Measurements from ENCODE around the gene FAM227B.

GRCh38 chr15:49287481-49287880, 333.1 kb downstream of the FAM227B start:
- TF ChIP-seq, protein P1, sequence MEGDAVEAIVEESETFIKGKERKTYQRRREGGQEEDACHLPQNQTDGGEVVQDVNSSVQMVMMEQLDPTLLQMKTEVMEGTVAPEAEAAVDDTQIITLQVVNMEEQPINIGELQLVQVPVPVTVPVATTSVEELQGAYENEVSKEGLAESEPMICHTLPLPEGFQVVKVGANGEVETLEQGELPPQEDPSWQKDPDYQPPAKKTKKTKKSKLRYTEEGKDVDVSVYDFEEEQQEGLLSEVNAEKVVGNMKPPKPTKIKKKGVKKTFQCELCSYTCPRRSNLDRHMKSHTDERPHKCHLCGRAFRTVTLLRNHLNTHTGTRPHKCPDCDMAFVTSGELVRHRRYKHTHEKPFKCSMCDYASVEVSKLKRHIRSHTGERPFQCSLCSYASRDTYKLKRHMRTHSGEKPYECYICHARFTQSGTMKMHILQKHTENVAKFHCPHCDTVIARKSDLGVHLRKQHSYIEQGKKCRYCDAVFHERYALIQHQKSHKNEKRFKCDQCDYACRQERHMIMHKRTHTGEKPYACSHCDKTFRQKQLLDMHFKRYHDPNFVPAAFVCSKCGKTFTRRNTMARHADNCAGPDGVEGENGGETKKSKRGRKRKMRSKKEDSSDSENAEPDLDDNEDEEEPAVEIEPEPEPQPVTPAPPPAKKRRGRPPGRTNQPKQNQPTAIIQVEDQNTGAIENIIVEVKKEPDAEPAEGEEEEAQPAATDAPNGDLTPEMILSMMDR (IDR thresholded peaks at IDR 0.05): no peak
- no peak for TF ChIP-seq POLR2A (IDR thresholded peaks at IDR 0.05)

All from thyroid gland (tissue), 4 donors.